Measurements from ENCODE around the gene HSF4.
"Not testable (repeated sequence)": the region's sequence is repeated elsewhere in the genome, so short reads cannot be mapped to it uniquely, and the experiment has no call there.

Gene HSF4

GRCh38 chr16:67164599-67165061 lies at the start of gene HSF4:
Gene HSF4 (plus strand): TSS chr16:67164745. CDS start chr16:67164812, 67 bp downstream.
- no peak within 1 kb of the TSS for H3K4me3 ChIP-seq (ENCODE audit: low read depth, low read length)

GRCh38 chr16:67114793-67115192 lies 49.8 kb upstream of the HSF4 start:
- no peak overlapping the region for H3K4me3 ChIP-seq (ENCODE audit: low read depth, low read length)

- H3K4me3 ChIP-seq (ENCODE audit: low read depth, low read length): no peak overlapping the region
Observed at GRCh38 chr16:67115639-67116038, 48.9 kb upstream of the HSF4 start.

- H3K4me3 ChIP-seq (ENCODE audit: low read depth, low read length): no peak overlapping the region
Observed at GRCh38 chr16:67116388-67117311, 47.9 kb upstream of the HSF4 start.

- no peak overlapping the region for H3K4me3 ChIP-seq (ENCODE audit: low read depth, low read length)
Observed at GRCh38 chr16:67117716-67118115, 46.8 kb upstream of the HSF4 start.

- no peak overlapping the region for H3K4me3 ChIP-seq (ENCODE audit: low read depth, low read length)
Observed at GRCh38 chr16:67120025-67120424, 44.5 kb upstream of the HSF4 start.

- not testable (repeated sequence) for H3K4me3 ChIP-seq (ENCODE audit: low read depth, low read length)
Observed at GRCh38 chr16:67122799-67123198, 41.7 kb upstream of the HSF4 start.

GRCh38 chr16:67128417-67128816 lies 36.1 kb upstream of the HSF4 start:
- H3K4me3 ChIP-seq (ENCODE audit: low read depth, low read length): no peak overlapping the region

- no peak overlapping the region for H3K4me3 ChIP-seq (ENCODE audit: low read depth, low read length)
Observed at GRCh38 chr16:67128887-67129286, 35.7 kb upstream of the HSF4 start.

GRCh38 chr16:67129422-67129821 lies 35.1 kb upstream of the HSF4 start:
- no peak overlapping the region for H3K4me3 ChIP-seq (ENCODE audit: low read depth, low read length)

- no peak overlapping the region for H3K4me3 ChIP-seq (ENCODE audit: low read depth, low read length)
Observed at GRCh38 chr16:67137605-67138004, 26.9 kb upstream of the HSF4 start.

- no peak overlapping the region for H3K4me3 ChIP-seq (ENCODE audit: low read depth, low read length)
Observed at GRCh38 chr16:67141391-67141790, 23.2 kb upstream of the HSF4 start.

- H3K4me3 ChIP-seq (ENCODE audit: low read depth, low read length): no peak overlapping the region
Observed at GRCh38 chr16:67142342-67142741, 22.2 kb upstream of the HSF4 start.

GRCh38 chr16:67144943-67145342 lies 19.6 kb upstream of the HSF4 start:
- no peak overlapping the region for H3K4me3 ChIP-seq (ENCODE audit: low read depth, low read length)

GRCh38 chr16:67145746-67146145 lies 18.8 kb upstream of the HSF4 start:
- no peak overlapping the region for H3K4me3 ChIP-seq (ENCODE audit: low read depth, low read length)

- no peak overlapping the region for H3K4me3 ChIP-seq (ENCODE audit: low read depth, low read length)
Observed at GRCh38 chr16:67146523-67147357, 17.8 kb upstream of the HSF4 start.

- H3K4me3 ChIP-seq (ENCODE audit: low read depth, low read length): no peak overlapping the region
Observed at GRCh38 chr16:67147437-67148140, 17.0 kb upstream of the HSF4 start.

GRCh38 chr16:67148221-67148620 lies 16.3 kb upstream of the HSF4 start:
- no peak overlapping the region for H3K4me3 ChIP-seq (ENCODE audit: low read depth, low read length)

- no peak overlapping the region for H3K4me3 ChIP-seq (ENCODE audit: low read depth, low read length)
Observed at GRCh38 chr16:67148656-67149275, 15.8 kb upstream of the HSF4 start.

- peak overlapping the region; percentile 54 for H3K4me3 ChIP-seq (ENCODE audit: low read depth, low read length)
Observed at GRCh38 chr16:67149276-67150046, 15.1 kb upstream of the HSF4 start.

Data from iPS-11a (cell line).